ENCODE data around the gene RNF14.

DNA sequence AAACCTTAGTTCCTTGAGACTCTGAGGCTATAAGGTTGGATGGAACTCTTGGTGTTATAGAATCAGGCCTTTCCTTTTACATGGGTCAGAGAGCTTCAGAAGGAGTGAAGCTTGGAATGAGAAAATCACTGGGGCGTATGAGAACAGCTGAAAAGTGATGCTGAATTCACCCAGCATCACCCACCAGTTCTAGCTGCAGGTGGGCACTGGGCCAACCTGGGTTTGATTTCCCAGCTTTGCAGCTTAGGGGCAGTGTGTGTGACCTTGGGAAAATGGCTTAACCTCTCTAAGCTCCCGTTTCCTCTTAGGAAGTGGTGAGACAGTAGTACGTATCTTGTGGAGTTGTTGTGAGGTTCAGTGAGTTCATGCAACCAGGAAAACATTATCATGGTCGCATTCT, 21.6 kb upstream of the RNF14 start:
- no peak for TF ChIP-seq CTCF (IDR thresholded peaks at IDR 0.05; ENCODE audit: extremely low read depth in 1 of 2, insufficient read depth in 1 of 2, low read depth in 1 of 2, low read length in 2 of 2)
- no peak for TF ChIP-seq POLR2AphosphoS5 (IDR thresholded peaks at IDR 0.05; ENCODE audit: insufficient read depth, low read depth, low read length)
- TF ChIP-seq EZH2 (IDR thresholded peaks at IDR 0.05; ENCODE audit: borderline replicate concordance, low read depth, low read length, severe bottlenecking) = no peak
- no peak for TF ChIP-seq GATA2 (IDR thresholded peaks at IDR 0.05; ENCODE audit: insufficient read depth, insufficient read length, low read depth, low read length)

Measured in endothelial cell of umbilical vein (primary cell).